C4-2B (cell line): Measurements from ENCODE around the gene GLUD2.

Experiments
- ZFX ChIP-seq: fragments of 450-650 bp; IDR thresholded peaks from 2 replicates; pipeline ENCODE4 v1.6.1; 2017
- TF ChIP-seq, protein P1 (sequence below): fragments of 450-650 bp; conservative IDR thresholded peaks from 2 replicates; pipeline ENCODE4 v1.5.1; 2017; ENCODE audit warnings: mild to moderate bottlenecking

DNA sequence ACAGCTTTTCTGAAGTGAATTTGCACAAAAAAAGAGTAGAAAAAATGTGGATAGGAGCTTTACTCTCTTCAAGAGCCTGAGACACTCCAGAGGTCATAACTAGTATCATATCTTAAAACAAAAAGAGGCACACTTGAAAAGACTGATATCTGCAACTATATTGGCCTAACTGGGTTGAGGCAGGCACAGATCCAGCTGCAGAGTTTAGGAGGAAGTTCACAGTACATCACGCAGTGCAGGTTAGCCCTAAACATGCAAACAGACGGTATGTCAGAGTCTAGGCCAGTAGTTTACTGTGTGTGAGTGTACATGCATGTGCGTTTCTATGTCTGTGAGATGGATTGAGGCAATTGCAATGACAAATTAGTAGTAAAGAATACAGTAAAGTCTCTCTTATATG lies 37.6 kb upstream of the GLUD2 start:
- TF ChIP-seq, protein P1, sequence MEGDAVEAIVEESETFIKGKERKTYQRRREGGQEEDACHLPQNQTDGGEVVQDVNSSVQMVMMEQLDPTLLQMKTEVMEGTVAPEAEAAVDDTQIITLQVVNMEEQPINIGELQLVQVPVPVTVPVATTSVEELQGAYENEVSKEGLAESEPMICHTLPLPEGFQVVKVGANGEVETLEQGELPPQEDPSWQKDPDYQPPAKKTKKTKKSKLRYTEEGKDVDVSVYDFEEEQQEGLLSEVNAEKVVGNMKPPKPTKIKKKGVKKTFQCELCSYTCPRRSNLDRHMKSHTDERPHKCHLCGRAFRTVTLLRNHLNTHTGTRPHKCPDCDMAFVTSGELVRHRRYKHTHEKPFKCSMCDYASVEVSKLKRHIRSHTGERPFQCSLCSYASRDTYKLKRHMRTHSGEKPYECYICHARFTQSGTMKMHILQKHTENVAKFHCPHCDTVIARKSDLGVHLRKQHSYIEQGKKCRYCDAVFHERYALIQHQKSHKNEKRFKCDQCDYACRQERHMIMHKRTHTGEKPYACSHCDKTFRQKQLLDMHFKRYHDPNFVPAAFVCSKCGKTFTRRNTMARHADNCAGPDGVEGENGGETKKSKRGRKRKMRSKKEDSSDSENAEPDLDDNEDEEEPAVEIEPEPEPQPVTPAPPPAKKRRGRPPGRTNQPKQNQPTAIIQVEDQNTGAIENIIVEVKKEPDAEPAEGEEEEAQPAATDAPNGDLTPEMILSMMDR: no peak
- TF ChIP-seq ZFX: no peak
